Esophagus muscularis mucosa (tissue), 4 donors: Measurements from ENCODE around the gene MAGI1. TPM values are rescaled to one million over a fixed set of nuclear protein-coding genes. Genes with fewer than 3 reads are reported as not detected.

Experiments
- DNase-seq: peaks from one replicate; pipeline ENCODE4 v3.0.0-alpha.2; 2017; ENCODE audit errors: extremely low spot score
- H3K27ac ChIP-seq, 4 donors: fragments of 200-600 bp; sonication (generic); replicated peaks in 1 of 4; 1 replicate in 3 of 4; 2 replicates in 1 of 4; pipeline ENCODE4 v1.5.1; 2016 to 2019; ENCODE audit warnings: mild to moderate bottlenecking in 1 of 4
- H3K27me3 ChIP-seq, 4 donors: fragments of 200-600 bp; sonication (generic); one replicate each; pipeline versions ENCODE4 v1.5.1 to v1.6.0; 2016 to 2019
- H3K36me3 ChIP-seq, 4 donors: fragments of 200-600 bp; sonication (generic); one replicate each; pipeline ENCODE4 v1.5.1; 2016 to 2019
- H3K4me1 ChIP-seq, 4 donors: fragments of 200-600 bp; sonication (generic); one replicate each; pipeline ENCODE4 v1.5.1; 2016 to 2019
- H3K4me3 ChIP-seq, 4 donors: fragments of 200-600 bp; sonication (generic); 1 replicate in 2 of 4; 2 replicates in 2 of 4; pipeline ENCODE4 v1.5.1; 2016 to 2019; ENCODE audit warnings: mild to moderate bottlenecking in 4 of 4, moderate library complexity in 1 of 4
- H3K9me3 ChIP-seq, 4 donors: fragments of 200-600 bp; sonication (generic); 1 replicate in 3 of 4; 2 replicates in 1 of 4; pipeline ENCODE4 v1.5.1; 2016 to 2019
- EP300 ChIP-seq: sonication (generic); formaldehyde crosslinking; IDR thresholded peaks from one replicate; pipeline ENCODE4 v1.6.1; 2017; ENCODE audit warnings: antibody characterized with exemption
- POLR2A ChIP-seq: fragments of 450-650 bp; IDR thresholded peaks from one replicate; pipeline ENCODE4 v1.6.1; 2017; ENCODE audit warnings: antibody characterized with exemption, moderate library complexity, mild to moderate bottlenecking, low read depth
- POLR2AphosphoS5 ChIP-seq, 2 donors: sonication (generic); formaldehyde crosslinking; IDR thresholded peaks; one replicate each; pipeline ENCODE4 v1.6.1; 2017; ENCODE audit warnings: antibody characterized with exemption in 2 of 2
- WGBS: methylation state at CpG from one replicate; pipeline ENCODE4 v1.1.5; 2018; 5-methylcytosine and 5-hydroxymethylcytosine counted together
- intact Hi-C: fragments of 100-400 bp; cut with DNase I; formaldehyde crosslinking; loops from one replicate; pipeline ENCODE4 v1.15.1; 2023
- total RNA-seq, 4 donors: library from RNA; depleted of rRNA; stranded (reverse); fragments of >200 nt; gene quantifications; one replicate each; pipeline versions ENCODE4 v1.1.0 to v1.2.1, GENCODE V29; 2016
- TF ChIP-seq, protein P1 (sequence below), 3 experiments: fragments of 200-600 bp in 2 of 3; fragments of 450-650 bp in 1 of 3; sonication (generic) in 2 of 3; IDR thresholded peaks; one replicate each; pipeline ENCODE4 v1.5.1; 2017 to 2019; ENCODE audit warnings: antibody characterized with exemption in 3 of 3, mild to moderate bottlenecking in 2 of 3, moderate library complexity in 1 of 3

Gene MAGI1
- total RNA-seq, 4 donors from 2014 or later: 17.1 to 35.1 (median 25.2) TPM

DNA sequence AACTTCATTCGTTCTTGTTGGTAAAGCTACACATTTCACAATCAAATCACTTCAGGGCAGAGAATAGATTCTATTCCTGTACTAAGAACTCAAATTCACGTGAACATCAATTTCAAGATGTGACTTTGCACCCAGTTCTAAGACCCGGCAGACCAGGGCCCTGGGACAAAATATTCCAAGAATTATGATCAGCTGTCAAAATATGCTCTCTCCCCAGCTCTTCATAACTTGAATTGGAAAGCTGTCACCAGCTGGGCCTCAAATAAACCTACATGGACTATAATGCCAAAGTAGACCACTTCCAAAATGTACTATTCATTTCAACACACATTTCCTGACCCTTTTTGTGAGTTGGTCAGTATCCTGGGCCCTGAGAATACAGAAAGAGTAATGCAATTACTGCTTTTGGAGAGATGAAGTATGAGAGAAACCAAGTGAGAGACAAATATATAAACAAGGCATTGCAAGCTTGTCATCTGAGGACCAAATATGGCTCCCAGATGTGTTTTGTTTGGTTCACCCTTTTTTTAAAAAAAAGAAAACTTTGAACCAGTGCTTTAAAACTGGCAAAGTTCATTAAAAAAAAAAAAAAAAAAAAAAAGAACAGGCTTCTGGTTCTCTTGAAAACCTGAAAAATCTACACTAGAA lies 14.9 kb downstream of the MAGI1 start:
- no peak for TF ChIP-seq POLR2A
- TF ChIP-seq POLR2AphosphoS5 (IDR thresholded peaks at IDR 0.05): no peak
- Histone ChIP-seq H3K4me3 (no peak overlapping the region), H3K4me1 (peaks cover 4 to 29% (median 11%) of the 10 kb centered on the region in 4 donors), H3K36me3 (no peaks in the 10 kb centered on the region), H3K9me3 (no peaks in the 10 kb centered on the region), H3K27me3 (no peaks in the 10 kb centered on the region), H3K27ac (no peak overlapping the region)
- intact Hi-C loops: no loop called here
- no peak for DNase-seq
- 76% methylated on average over 3 of the region's 3 CpGs for WGBS

DNA sequence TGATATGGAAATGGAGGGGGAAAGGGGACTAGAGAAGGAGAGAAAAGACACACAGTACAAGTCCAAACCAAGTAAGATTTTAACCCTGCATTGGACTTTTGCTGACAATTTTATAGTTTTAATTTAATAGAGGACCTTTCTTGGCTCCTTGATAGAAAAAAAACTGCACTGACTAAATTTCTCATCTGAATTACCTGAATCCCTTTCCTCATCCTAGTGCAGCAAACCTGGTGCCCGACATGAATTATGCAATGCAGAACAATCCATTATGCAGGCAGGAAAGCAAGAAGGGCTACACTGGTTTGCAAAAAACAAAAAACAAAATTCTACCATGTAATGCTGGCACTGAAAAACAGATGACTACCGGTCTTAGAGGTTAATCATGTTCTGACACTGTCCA lies 15.5 kb downstream of the MAGI1 start:
- no peak for TF ChIP-seq POLR2AphosphoS5 (IDR thresholded peaks at IDR 0.05)
- TF ChIP-seq, protein P1, sequence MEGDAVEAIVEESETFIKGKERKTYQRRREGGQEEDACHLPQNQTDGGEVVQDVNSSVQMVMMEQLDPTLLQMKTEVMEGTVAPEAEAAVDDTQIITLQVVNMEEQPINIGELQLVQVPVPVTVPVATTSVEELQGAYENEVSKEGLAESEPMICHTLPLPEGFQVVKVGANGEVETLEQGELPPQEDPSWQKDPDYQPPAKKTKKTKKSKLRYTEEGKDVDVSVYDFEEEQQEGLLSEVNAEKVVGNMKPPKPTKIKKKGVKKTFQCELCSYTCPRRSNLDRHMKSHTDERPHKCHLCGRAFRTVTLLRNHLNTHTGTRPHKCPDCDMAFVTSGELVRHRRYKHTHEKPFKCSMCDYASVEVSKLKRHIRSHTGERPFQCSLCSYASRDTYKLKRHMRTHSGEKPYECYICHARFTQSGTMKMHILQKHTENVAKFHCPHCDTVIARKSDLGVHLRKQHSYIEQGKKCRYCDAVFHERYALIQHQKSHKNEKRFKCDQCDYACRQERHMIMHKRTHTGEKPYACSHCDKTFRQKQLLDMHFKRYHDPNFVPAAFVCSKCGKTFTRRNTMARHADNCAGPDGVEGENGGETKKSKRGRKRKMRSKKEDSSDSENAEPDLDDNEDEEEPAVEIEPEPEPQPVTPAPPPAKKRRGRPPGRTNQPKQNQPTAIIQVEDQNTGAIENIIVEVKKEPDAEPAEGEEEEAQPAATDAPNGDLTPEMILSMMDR (IDR thresholded peaks at IDR 0.05): no peak
- TF ChIP-seq EP300: no peak
- no peak for TF ChIP-seq POLR2A
- Histone ChIP-seq H3K27me3 (no peaks in the 10 kb centered on the region), H3K36me3 (no peaks in the 10 kb centered on the region), H3K27ac (no peak overlapping the region), H3K4me1 (peaks cover 4 to 26% (median 11%) of the 10 kb centered on the region in 4 donors), H3K9me3 (no peaks in the 10 kb centered on the region), H3K4me3 (no peak overlapping the region)
- DNase-seq: no peak
- intact Hi-C loops: no loop called here
- WGBS: 84% methylated on average over 2 of the region's 2 CpGs

DNA sequence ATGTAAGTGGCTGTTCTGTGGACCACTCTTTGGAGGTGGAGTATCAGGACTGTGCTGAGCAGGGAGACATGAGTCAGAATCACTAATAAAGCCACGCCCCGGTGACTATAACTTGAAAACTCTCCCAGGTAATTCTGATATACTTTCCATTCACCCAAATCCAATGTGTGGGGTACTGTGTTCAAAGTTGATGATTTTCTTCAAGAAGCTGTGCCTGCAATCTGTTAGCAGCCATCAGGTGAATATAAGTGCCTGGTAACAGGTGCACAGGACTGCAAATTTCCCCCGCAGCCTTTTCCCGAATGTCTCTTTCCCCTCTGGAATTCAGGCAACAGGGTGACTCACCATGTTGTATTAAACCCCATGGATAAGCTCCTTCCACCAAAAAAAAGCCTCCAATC lies 17.0 kb downstream of the MAGI1 start:
- 90% methylated on average over 4 of the region's 4 CpGs for WGBS

DNA sequence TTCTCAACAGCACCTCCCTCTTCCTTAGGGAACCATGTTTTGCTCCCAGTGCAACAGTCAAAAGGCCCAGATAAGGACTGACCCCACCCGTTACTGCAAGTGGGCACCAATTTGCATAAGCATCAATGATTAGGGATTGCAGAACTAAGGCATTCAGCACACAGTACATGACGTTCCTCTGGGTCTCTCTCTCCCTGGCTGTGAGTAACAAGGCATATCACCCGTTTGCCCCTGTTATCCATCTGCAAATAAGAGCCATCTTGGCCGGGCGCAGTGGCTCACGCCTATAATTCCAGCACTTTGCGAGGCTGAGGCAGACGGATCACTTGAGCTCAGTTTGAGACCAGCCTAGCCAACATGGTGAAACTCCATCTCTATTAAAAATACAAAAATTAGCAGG lies 18.8 kb downstream of the MAGI1 start:
- intact Hi-C loops: no loop called here
- no peak overlapping the region for H3K27ac ChIP-seq
- TF ChIP-seq, protein P1 (IDR thresholded peaks at IDR 0.05): no peak
- TF ChIP-seq EP300 (no peak), POLR2AphosphoS5 (IDR thresholded peaks at IDR 0.05) (no peak), POLR2A (no peak)
- H3K36me3 ChIP-seq: no peaks in the 10 kb centered on the region
- H3K27me3 ChIP-seq: no peaks in the 10 kb centered on the region
- peaks cover 4 to 41% (median 13%) of the 10 kb centered on the region in 4 donors for H3K4me1 ChIP-seq
- H3K4me3 ChIP-seq: no peak overlapping the region
- 80% methylated on average over 8 of the region's 8 CpGs for WGBS
- no peak for DNase-seq
- H3K9me3 ChIP-seq: no peaks in the 10 kb centered on the region

More for the DNA sequence above, 17.0 kb downstream of the MAGI1 start:
- Histone ChIP-seq H3K4me3 (no peak overlapping the region), H3K36me3 (no peaks in the 10 kb centered on the region), H3K27me3 (no peaks in the 10 kb centered on the region), H3K9me3 (no peaks in the 10 kb centered on the region), H3K27ac (no peak overlapping the region), H3K4me1 (peaks cover 4 to 26% (median 11%) of the 10 kb centered on the region in 4 donors)
- intact Hi-C loops: no loop called here
- TF ChIP-seq POLR2AphosphoS5 (IDR thresholded peaks at IDR 0.05): no peak
- no peak for TF ChIP-seq EP300
- no peak for TF ChIP-seq POLR2A
- TF ChIP-seq, protein P1 (IDR thresholded peaks at IDR 0.05): no peak
- DNase-seq: no peak

DNA sequence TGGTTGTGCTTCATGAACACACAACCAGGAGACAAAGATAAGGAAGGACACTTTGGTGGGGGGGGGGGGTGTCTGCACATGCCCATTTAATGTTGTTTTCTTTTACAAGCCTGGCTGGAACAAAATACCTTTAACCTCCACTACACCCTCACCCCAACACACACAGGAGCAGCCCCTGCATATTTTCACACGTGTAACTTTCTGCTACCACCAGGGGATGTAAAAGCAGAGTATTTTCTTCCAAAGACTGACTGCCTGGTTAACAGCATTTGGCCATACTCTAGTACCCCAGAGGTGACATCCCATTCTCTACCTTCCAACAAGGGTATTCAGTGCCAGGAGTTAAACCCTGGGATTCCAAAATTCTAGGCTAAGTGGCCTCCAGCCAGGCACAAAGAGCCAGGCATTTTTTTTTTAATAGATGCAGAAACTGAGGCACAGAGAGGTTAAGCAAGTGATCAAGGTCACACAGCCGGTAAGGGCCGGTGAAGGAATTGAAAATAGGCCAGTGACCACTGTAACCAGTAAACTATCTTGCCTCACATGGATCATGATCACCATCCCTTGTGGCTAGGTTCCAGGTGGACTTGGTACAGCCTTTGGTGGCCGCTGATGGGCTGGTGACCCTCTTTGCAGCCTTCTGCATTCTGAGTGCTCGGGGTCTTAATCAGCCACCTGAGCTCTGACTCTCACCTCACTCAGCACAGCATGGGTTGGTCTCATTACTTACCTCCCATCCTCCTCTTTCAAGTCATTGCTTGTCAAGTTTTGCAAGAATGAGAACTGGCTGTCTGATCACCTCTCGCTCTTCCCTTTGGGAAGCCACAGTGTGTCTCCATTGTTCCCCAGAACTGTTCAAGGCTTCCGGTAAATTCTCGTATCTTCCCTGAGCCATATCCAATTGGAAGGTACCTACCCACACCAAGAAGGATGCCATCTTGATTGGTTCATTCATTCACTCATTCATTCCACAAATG lies 20.4 kb downstream of the MAGI1 start:
- TF ChIP-seq EP300 (no peak), POLR2A (no peak), POLR2AphosphoS5 (IDR thresholded peaks at IDR 0.05) (no peak)
- TF ChIP-seq, protein P1 (IDR thresholded peaks at IDR 0.05): no peak
- WGBS: 92% methylated on average over 8 of the region's 8 CpGs

More for the DNA sequence above, 20.4 kb downstream of the MAGI1 start:
- Histone ChIP-seq H3K27me3 (no peaks in the 10 kb centered on the region), H3K4me3 (no peak overlapping the region), H3K9me3 (no peaks in the 10 kb centered on the region), H3K27ac (no peak overlapping the region), H3K4me1 (peaks cover 0 to 37% (median 8%) of the 10 kb centered on the region in 4 donors), H3K36me3 (no peaks in the 10 kb centered on the region)
- DNase-seq: no peak
- intact Hi-C loops: no loop called here
